ENCODE data around the gene APOA1.

GRCh38 chr11:116830184-116830912 is 7.1 kb downstream of the APOA1 start:
- TF ChIP-seq NFRKB (IDR thresholded peaks at IDR 0.05) (no peak), CTBP1 (IDR thresholded peaks at IDR 0.05; ENCODE audit: borderline replicate concordance) (no peak), ELF4 (IDR thresholded peaks at IDR 0.05) (no peak), FOXM1 (IDR thresholded peaks at IDR 0.05; ENCODE audit: borderline replicate concordance) (no peak), SUZ12 (IDR thresholded peaks at IDR 0.05) (no peak), ARNT (IDR thresholded peaks at IDR 0.05) (no peak), FOXK2 (IDR thresholded peaks at IDR 0.05) (no peak)

All from HEK293T (cell line).